ENCODE results near the gene HM13. TPM values are rescaled to one million over a fixed set of nuclear protein-coding genes. Genes with fewer than 3 reads are reported as not detected.
A peak's percentile ranks its signal among the peaks of the same experiment; 100 is the strongest.

Gene HM13
- total and polyA plus RNA-seq, 2 donors (not counting 1 experiment from before 2014, with no cell fraction given) = 73.2 to 85.1 TPM

DNA sequence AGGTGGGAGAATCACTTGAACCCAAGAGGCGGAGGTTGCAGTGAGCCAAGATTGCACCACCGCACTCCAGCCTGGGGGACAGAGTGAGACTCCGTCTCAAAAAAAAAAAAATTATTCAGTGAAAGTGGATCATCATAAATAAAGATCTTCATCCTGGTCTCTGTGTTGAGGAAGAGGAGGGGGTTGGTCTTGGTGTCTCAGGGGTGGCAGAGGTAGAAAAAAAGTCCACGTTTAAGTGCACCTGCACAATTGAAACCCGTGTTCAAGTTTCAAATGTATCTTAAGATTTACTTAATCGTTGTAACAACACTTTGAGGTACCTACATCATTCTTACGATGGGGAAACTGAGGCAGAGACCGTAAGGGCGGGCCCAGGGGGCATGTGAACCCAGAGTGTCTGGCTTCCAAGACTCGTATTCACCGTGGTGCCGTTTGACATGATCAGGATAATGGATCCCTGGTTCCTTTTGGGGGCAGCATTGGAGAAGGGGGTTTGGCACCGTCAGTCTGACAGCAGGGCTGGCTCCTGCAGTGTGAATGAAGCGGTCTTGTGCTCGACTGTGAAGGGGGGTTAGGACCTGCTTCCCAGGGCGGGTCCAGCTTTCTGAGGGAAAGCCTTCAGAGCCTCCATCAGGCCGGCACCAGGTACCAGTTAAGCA lies 57.9 kb downstream of the HM13 start:
- no peak for ATAC-seq (ENCODE audit: low read depth)
- H3K27ac ChIP-seq (ENCODE audit: low read length in 2 of 2) = peak overlapping the region; percentile 49 to 76
- H3K9me3 Mint-ChIP-seq (ENCODE audit: insufficient read depth) = no peaks in the 10 kb centered on the region
- H3K4me3 ChIP-seq (ENCODE audit: control extremely low read depth in 1 of 5, extremely low read depth in 1 of 5, insufficient read depth in 1 of 5, low read depth in 2 of 5, low read length in 4 of 5) = peak overlapping the region; percentile 27 to 83 (median 71)
- H3K9me3 ChIP-seq (ENCODE audit: control extremely low read depth in 1 of 3, control insufficient read depth in 2 of 3, insufficient read depth in 1 of 3, low read length in 2 of 3) = no peaks in the 10 kb centered on the region
- H4K20me1 ChIP-seq (ENCODE audit: control insufficient read depth, insufficient read depth, low read length, poor library complexity, severe bottlenecking) = no peaks in the 10 kb centered on the region
- peak overlapping the region; percentile 91 for H3K4me3 Mint-ChIP-seq
- peak overlapping the region; percentile 80 for H3K9ac ChIP-seq (ENCODE audit: low read length)
- H3K4me2 ChIP-seq (replicated peaks; ENCODE audit: low read depth, low read length, poor library complexity, severe bottlenecking) = peak overlapping the region; percentile 93
- no peaks in the 10 kb centered on the region for H3K27me3 Mint-ChIP-seq
- 23% methylated on average over 15 of the region's 17 CpGs for WGBS (ENCODE audit: insufficient coverage)
- H3K4me1 Mint-ChIP-seq = peaks cover 19% of the 10 kb centered on the region
- H3K27ac Mint-ChIP-seq = peak overlapping the region; percentile 80
- CTCF ChIA-PET = interaction anchor here (1.6 to 11.5 kb wide), 4 partner anchors 11 to 151 kb away, joined by 15 to 327 read pairs (median 42); partner anchors contain the start of genes BCL2L1 and ID1
- POLR2A ChIA-PET = interaction anchor here (1.8 to 2.0 kb wide), 2 partner anchors 33 to 151 kb away, joined by 6 to 11 read pairs; partner anchors contain the start of genes BCL2L1 and ID1
- TF ChIP-seq CTCF (IDR thresholded peaks at IDR 0.05) = no peak
- TF ChIP-seq EZH2 (IDR thresholded peaks at IDR 0.05; ENCODE audit: borderline replicate concordance, insufficient read depth, low read depth, low read length, poor library complexity, severe bottlenecking) = no peak
- DNase-seq = no peak
- peaks cover 10 to 18% of the 10 kb centered on the region in 2 donors for H3K4me1 ChIP-seq (ENCODE audit: control insufficient read depth in 2 of 2, insufficient read depth in 2 of 2, low read length in 2 of 2)
- H3K79me2 ChIP-seq (ENCODE audit: control insufficient read depth, insufficient read depth, low read length) = no peaks in the 10 kb centered on the region
- intact Hi-C loops (cut with micrococcal nuclease) = loop anchor here (2.0 kb wide), 1 partner anchor 151 kb away; the partner anchor contains the start of gene BCL2L1
- peak overlapping the region; percentile 85 for H2AFZ ChIP-seq (ENCODE audit: insufficient read depth, low read depth, low read length, poor library complexity, severe bottlenecking)
- H3K36me3 ChIP-seq (replicated peaks in 1 of 2; ENCODE audit: control extremely low read depth in 1 of 2, control insufficient read depth in 1 of 2, extremely low read depth in 1 of 2, insufficient read depth in 2 of 2, low read length in 1 of 2) = peaks cover 1 to 6% of the 10 kb centered on the region in 2 experiments
- no peaks in the 10 kb centered on the region for H3K27me3 ChIP-seq (replicated peaks in 1 of 4; ENCODE audit: control extremely low read depth in 1 of 4, control insufficient read depth in 3 of 4, insufficient read depth in 4 of 4, low read length in 3 of 4)
